ENCODE results near the gene ZFP57. TPM values are rescaled to one million over a fixed set of nuclear protein-coding genes. Genes with fewer than 3 reads are reported as not detected.

ZFP57 gene
- total RNA-seq, 1 experiment from 2014 or later: not detected

DNA sequence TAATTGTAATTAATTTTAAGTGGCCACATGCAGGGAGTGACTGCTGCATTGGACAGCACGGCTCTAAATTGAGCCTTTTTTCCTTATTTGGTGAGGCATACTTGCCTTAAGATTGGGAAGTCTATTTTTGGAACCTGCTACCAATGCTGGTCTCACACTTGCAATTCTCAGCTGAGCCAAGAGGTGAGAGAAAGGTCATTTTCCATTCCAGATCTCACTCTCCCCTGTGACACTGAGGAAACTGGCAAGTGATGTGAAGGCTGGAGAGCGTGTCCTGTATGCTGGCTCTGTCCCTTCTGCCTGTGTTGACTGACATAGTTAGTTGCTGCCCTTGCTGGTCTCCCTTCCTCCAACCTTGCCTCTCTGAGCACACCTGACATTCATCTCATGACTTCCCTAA is 24.8 kb downstream of the ZFP57 start:
- DNase-seq (ENCODE audit: low read depth): no peak

DNA sequence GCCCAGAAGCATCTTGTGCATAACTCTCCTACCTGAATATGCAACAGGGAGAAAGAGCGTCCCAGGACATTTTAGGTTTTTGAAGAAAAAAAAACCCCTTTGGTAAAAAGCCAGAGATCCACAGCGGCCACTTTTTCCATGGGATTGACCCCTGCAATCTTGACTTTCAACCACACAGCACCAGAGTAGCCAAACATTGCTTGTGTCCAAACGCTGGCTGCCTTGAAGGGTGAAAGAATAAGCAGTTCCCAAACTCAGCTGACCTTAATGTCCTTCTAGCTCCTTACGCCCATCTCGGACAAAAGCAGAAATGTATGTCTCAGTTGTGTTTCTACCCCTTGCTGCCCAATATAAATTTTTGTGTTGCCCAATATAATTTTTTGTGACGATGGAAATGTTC is 25.3 kb downstream of the ZFP57 start:
- no peak for DNase-seq (ENCODE audit: low read depth)

DNA sequence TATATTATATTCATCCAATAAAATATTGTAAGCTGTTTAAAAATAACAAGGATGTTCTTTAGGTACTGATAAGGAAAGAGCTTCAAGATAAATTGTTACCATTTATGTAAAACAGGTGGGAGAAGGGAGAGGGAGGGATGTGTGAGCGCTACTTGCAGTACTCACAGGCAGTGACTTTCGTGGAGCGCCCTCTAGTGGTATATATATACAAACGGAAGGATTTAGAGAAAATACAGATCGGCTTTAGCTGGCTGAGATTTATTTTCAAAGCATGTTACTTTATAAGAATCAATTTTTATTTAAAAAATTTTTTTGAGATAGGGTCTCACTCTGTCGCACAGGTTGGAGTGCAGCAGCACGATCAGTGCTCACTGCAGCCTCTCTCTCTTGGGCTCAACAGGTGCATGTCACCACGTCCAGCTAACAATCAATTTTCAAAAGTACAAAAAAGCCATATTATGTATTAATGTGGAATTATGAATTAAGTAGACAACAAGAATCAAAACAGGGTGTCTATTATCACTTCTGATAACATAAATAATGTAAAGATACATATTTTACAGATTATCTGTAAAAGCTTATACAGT is 27.4 kb downstream of the ZFP57 start:
- peak; percentile 62 for DNase-seq (ENCODE audit: low read depth)

DNA sequence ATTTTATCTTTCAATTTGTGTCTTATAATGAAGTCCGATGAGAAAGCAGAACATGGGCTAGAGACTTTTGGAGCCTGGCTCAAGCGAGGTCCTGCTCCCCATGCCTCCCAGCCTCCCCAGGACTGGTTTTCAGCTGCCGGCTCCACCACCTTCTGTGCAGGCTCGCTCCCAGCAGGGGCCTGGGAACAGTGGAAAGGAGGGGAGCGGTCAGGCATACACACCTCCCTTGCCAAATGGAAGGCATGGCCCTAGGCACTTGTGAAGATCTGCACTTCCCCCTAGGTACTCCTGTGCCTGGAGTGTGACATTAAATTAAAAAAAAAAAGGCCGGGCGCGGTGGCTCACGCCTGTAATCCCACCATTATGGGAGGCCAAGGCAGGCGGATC is 28.8 kb downstream of the ZFP57 start:
- no peak for DNase-seq (ENCODE audit: low read depth)

DNA sequence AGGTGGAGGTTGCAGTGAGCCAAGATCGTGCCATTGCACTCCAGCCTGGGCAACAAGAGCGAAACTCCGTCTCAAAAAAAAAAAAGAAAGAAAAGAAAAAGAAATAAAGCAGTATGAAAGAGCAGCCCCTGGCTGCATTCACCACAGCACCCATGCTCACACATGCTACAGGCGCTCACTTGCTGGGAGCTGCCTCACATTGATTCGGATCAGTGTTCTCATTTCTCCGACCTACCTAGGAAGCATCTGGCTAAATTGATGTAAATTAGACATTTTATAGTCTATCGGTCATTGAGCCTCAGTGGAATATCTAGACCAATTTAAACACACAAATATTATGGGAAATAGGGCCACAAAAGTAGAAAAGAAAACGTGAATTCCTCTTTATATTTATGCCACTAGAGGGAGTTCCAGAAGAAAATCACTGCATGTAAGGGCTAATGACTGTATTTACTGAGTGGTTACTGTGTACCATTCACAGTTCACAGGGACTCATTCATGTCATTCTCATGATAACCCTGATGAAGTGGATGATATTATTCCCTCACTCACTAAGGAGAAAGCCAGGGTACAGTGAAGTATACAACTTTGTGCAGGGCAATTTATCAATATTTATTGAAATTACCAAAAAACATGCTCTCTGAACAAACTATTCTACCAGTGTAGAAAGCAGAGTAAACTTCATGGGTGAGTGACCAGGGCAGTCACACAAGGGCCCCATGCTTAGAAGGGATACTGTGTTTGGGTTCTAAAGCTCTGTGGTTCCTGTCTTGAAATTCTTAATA is 29.3 kb downstream of the ZFP57 start:
- DNase-seq (ENCODE audit: low read depth): peak; percentile 28

DNA sequence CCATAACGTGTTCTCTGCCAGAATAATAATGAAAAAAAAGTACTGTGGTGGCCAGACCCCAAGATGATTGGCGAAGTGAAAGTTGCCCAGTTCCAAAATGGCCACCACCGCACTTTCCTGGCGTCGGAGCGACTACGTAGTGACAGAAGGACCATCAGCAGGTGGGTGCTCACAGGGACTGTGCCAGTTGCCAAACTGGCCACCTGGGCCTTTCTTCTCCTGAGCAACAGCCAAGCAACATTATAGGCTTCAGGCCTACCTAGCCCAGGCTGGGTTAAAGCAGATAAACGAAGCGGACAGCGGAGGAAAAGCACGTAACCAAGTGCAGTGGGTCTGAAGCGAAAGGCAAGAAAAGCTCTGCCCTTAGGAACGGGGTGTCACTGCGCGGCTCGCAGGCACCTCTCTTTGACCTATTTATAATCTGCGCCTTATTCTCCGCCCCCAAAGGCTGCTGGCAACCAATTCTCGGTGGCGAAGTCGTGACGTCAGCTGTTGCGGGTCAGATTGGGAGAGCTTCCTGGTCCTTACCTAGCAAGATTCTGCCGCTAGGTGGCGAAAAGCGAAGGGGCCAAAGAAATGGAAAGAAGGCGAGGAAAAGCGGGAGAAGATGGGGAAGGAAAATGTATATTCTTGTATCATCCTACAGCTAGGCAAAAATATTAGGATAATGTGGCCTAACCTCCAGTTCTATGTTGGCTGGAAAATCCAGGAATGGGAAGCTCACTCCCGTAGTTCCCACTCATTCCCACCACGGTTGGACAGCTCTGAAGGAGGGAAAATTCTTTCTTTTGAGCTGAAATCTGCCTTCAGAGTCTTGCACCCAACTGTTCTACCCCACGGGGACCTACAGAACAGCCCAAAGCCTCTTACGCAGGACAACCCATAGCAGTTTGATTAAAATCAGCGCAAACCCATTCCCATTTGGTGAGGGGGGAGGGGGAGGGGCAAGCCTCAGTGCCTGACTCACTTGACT is 31.0 kb downstream of the ZFP57 start:
- DNase-seq (ENCODE audit: low read depth): peak; percentile 96

DNA sequence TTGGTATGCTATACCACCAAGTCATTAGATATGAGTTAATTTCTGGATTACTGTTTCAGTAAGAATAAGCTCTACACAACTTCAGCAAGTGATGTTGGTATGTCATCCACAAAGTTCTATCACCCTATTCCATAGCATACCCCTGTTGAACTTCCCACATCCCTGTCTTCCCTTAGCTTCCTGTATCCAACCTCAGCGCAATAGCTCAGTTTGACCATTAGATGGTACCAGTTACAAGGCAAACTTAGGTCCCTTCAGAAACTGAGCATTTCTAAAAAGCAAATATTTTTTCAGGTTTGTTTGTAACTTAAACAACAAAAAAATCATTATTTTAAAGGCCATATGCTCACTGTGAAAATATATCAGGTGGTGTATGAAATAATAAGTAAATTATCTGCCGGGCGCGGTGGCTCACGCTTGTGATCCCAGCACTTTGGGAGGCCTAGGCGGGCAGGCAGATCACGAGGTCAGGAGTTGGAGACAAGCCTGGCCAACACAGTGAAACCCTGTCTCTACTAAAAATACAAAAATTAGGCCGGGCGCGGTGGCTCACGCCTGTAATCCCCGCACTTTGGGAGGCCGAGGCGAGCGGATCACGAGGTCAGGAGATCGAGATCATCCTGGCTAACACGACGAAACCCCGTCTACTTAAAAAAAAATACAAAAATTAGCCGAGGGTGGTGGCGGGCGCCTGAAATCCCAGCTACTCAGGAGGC is 32.9 kb downstream of the ZFP57 start:
- peak; percentile 32 for DNase-seq (ENCODE audit: low read depth)

DNA sequence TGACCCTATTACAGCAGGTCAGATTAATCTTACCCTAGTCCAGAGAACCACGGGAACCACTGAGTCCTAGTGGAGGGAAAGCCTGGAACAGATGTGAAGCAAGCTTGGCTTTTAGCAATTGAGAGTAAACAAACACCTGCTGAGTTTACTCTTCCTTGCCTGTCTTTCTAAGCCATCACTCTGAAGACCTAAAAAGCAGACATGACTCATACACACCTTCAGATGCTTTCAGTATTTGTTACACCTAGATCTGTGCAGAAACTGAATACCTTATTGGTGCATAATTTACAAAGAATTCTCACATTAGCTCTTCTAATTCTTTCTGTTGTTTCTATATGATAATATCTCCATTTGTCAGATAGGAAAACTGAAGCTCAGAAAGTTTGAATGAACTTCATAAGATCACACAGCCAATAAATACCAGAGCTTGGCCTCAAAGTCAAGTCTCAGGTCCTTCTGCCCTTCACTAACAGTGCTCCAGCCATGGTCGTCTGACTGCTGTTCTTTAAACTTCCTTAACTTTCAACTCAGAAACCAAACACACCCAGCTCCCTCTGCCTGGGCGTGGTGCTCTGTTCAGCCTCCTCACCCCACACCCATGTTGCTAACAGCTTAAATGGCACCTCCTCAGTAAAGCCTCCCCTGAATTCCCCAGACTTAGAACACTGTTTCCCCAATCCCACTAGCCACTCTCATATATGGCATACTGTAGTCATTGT is 39.4 kb downstream of the ZFP57 start:
- DNase-seq (ENCODE audit: low read depth): no peak

DNA sequence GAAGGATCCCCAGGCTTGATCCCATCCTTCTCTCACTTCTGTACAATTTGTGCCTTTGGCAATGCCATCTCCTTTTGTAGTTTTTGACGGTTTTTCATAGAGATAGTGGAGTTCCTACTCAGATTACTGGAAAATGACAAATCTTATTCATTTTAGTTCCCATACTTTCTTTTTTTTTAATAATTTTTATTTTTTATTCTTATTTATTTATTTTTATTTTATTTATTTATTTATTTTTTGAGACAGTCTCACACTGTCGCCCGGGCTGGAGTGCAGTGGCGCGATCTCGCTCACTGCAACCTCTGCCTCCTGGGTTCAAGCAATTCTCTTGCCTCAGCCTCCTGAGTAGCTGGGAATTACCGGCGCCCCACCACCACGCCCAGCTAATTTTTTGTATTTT is 43.7 kb downstream of the ZFP57 start:
- DNase-seq (ENCODE audit: low read depth): no peak

DNA sequence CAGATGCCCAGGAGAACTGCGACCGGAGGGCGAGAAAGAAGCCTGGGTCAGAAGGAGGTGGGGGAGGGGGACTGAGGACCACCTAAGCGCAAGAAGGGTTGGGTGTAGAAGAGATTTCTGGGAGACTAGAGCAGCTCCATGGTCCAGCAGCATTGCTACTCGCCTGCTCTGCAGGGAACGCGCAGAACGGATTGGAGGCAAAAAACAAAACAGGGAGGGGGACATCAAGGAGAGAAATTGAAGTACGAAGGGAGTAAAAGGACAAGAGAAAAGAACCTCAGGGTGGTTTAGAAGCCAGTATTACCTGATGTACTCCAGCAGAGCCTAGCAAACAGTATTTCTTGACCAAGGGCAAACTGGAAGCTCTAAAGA is 47.4 kb downstream of the ZFP57 start:
- DNase-seq (ENCODE audit: low read depth): no peak

DNA sequence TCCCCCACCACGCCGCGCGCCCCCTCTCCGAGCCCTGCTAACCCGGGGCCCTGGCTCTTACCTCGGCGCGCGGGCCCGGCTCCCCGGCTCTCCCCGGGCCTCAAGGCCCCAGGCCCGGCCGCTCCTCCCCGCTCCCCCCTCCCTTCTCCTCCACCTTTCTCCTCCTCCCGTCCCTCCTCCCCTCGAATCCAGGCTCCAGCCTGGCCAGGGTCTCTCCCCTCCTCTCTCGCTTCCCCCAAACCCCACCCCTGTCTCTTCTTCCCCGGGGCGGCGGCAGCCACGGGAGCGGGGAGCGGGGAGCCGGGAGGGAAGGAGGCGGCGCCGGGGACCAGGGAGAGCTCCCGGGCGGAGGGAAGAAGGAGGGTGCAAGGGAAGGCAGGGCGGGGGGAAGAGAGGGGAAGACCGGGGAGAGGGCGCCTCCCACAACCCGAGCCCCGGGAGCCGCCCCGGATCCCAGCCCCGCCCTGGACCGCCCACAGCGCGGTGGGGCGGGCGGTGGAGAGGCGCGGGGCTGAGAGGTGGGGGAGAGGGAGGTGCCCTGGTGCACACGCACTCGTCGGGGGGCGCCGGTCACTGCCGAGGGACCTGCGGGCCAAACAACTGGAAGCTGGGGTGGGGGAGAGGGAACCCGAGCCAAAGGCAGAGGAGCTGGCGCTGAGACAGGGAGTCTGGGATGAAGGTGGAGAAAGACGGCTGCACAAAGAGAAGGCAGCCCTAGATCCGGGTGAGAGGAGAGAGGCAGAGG is 48.0 kb downstream of the ZFP57 start, which contains the start of gene GABBR1:
TSS of gene GABBR1 (minus strand) at position 395 of the 745 bp plus-strand sequence. CDS start 798 bp downstream, outside the sequence.
- DNase-seq (ENCODE audit: low read depth): peak; percentile 84

DNA sequence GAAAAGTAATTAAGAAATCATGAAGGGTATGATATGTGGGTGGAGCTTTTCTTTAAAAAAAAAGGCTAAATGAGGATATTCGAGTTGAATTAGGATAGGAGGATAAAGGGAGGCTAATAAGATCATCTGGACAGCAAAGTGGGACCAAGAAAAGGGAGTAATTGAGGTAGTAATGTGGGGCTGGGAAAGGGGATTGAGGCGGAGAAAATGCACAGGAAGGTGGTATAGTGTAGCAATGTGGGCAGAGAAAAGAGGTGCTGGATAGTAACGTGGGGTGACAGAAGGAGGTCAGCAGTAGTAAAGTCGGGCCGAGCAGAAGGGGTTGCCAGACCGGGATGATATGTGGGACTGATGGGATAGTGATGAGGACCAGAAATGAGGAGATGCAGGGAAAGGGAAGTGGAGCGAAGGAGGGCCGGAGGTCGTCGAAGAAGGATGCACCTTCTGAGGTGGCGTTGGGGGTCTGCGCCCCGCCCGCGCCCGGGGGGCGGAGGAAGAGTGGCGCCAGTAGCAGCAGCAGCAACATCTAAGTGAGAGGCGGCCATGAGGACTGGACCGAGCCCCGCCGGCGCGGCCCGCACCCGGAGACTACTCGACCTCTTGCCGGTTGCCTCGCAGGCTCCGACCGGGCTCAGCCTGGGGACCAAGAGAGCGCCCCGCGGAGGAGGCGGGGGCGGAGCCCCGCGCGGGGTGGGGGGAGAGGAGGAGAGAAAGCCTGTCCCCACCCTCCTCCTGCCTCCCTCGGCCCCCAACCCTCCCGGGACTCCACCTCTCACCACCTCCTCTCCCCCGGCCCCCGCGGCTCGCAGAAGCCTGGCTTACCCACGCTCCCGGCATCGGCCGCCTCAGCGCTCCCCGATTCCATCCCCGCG is 48.9 kb downstream of the ZFP57 start:
- DNase-seq (ENCODE audit: low read depth): peak; percentile 49

DNA sequence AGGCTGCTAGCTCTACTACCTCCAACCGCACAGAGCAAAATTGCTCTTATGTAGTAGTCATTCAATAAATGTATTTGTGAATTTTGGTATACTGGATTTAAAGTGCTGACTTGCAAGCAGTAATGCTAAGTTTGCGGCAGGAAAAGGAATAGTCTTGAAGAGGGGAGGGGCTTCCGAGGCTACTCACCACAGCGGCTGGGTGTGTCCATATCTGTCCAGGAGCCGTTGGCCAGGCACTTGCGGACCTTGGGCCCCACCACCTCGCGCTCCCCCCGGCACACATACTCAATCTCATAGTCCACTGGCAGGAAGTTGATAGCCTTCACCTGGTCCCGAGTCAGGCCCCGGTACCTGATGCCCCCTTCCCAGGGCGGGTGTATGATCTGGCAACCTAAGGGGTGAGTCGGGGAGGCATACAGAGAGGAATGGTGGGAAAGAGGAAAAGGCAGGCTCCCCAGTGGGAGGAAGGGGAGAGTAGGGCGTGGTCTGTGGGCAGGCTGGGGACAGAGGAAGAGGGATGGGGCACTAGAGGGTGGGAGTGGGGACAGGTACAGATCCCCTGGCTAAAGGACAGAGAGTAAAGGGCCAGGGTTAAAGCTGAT is 49.6 kb downstream of the ZFP57 start:
- no peak for DNase-seq (ENCODE audit: low read depth)

DNA sequence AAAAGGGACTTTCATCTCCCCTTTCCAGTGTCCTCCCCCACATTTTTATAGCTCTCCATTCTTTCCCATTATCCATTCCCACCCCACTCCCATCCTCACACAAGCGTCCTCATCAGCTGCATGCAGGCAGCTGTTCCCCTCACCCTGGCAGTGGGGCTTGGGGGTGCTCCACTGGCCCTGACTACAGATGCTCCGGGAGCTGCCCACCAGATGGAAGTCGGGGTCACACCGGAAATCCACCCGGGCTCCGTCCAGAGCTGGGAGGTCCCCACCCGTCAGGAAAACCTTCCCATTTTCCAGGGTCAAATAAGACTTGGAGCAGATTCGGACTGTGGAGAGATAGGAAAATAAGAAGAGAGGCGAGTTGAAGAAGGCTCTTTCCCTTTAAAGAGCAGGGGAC is 50.6 kb downstream of the ZFP57 start:
- DNase-seq (ENCODE audit: low read depth): no peak

DNA sequence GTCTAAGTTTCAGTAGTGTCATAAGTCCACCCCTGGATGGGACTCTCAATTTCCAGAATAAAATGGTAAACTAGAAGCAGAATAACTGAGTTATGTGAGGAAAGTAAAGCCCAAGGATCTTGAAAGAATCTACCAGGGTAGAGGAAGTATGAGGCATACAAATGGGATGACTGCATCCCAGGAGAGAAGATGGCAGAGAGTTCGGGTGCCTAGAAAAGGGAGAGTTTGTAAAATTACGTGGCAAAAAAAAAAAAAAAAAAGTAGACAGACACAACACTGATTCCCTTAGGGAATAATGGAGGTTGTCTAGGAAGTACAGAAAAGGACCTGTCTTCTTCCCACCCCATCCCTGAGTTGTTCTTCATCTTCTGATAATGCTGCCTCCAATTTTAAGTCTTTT is 51.4 kb downstream of the ZFP57 start:
- no peak for DNase-seq (ENCODE audit: low read depth)

DNA sequence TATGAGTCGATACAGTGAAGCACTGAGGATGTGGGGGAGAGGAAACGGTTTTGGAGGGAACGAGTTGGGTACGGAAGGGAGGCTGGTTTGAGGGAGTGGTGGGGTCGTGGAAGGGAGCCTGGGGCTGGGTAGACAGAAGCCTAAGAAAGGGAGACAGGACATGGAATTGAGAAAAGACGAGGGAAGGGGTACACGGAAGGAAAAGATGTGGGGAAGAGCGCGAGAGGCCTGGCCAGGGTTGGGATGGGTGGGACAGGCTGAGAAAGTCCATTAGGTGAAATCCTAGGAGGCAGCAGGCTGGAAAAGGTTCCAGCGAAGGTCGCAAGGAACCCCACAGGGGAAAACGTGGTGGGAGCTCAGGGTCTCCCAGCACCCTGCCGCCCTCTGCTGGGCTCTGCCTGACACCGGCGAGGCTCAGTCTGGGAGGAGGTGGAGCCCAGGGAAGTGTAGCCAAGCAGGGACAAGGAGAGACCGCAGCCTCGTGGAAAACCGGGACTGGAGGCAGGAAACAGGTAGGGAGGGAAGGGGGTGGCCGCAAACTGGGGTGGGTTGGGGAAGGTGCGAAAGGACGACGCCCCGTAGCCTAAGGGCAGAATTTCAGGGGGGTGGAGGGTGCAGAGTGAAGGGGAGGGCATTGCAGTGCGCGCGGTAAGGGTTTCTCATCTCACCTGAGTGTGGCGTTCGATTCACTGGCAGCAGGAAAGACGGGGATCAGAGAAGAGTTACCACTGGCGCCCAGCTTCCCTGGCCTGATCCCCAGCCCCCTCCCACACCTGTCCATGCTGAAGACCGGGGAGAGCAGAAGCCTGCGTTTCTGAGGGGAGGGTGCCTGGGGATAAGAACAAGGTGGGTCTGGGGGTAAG is 52.3 kb downstream of the ZFP57 start:
- peak; percentile 71 for DNase-seq (ENCODE audit: low read depth)

DNA sequence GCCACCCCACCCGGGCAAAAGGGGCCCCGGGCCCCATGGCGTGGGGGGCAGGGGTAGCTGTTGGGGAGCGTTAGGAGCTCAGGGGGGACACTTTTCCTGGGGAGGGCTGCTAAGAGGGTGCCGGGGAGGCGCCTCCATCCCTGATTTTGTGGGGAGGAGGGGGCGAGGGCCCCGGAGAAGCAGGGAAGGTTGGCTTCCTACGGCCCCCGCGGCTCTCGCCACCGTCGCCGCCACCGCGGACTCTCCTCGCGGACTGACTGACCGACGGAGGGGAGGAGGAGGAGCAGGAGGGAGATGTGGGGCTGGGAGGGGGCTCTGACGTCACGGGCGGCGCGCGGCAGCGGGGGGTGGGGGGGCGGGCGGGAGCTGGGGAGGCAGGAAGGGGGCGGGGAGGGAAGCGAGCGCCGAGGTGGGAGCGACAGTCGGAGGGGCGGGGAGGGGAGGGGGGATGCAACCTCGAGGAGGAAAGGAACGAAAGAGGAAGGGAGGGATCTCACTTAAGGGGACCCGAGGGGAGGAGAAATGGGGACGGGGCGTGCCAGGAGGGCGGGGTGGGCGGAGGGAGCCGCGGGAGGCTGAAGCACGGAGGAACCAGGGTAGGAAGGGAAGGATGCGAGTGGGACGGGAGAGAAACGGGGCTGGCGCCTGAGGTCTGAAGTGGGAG is 53.1 kb downstream of the ZFP57 start:
- DNase-seq (ENCODE audit: low read depth): peak; percentile 72

All from LHCN-M2 (cell line).